Measurements from ENCODE around the gene ZSCAN1.

Gene ZSCAN1

DNA sequence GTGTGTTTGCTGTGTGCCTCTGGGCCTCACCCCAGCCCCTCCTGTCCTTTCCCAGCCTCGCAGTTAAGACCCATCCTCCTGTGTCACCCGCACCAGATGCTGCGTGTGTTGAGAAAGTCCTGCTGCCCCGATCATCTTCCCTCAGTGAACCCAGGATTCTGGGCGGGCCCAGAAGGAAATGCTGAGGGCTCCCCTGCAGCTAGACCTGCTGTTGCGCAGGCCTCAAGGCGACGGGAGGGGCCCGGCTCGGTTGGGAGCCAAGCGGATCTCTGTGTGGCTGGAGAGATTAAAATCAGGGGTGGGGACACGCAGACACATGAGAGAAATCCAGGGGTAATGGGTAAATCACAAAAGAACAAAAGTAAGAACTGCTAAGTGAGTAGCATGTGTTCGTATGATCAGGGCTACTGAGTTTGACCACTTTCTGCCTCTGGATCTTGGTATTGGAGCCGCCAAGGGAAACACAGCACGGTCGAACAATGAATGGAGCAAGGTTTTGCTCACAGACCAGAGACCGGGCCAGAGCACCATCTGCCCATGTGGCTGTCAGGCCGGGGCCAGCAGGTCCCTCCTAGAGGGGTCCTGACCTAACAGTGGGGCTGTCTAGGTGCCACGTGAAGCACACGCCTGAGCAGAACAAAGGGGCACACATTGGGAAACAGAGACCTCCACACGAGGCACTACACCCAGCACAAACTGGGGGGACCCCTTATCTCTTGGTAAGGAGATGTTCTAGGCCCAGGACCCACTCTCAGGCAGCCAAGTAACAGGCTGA, 7.1 kb downstream of the ZSCAN1 start:
- no peak for DNase-seq

DNA sequence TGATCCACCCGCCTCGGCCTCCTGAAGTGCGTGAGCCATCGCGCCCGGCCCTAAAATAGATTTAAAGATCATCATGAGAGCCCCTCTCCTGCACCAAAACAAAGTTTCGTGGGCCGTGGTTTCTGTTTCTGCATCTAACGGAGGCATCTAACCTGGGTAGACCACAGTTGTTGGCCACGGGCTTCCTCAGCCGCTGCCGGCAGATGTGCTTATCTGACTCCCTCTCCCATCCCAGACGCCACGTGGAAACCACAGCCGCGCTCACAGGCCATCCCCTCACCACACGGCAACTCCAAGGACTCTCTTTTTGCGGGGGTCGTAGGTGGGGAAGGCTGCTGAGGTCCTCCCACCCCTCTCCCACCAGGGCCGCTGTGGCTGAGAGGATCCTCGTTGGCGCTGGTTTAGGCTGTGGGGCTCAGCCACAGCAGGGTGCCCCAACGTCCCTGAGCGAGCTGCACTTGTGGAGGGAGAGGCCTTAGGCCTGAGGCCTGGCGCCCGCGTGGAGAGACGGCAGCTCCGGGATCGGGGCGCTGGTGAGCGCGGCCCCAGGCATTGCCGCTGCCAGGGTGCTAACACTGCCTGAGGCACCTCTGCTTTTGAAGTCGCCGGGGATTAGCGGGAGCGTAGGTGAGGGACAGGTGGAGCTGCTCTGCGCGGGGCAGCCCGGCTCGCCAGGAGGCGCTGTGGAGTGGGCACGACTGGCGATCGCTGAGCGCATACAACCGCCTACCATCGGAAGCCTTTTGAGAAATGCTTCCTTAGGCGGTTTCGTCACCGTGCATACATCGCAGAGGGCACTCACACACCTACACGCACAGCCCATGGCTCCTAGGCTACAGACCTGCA, 8.9 kb downstream of the ZSCAN1 start:
- DNase-seq: no peak

DNA sequence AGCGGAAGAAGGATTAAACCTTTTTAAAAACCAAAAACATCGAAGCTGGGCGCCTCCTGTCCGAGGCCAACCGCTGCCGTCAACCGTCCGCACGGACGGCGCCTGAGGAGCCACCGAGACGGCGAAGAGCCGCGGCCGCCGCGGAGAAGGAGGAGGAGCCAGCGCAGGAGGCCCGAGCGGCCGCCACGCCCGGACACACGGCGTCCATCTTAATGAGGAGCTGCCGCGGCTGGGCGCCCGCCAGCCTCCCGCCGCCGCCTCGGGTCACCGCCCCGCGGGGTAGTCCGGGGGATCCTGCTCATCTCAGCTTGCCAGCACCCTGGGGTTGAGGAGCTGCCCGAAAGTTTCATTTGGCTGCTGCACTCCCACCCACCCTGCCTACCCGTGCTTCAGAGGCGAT, 10.6 kb downstream of the ZSCAN1 start:
- DNase-seq: no peak

DNA sequence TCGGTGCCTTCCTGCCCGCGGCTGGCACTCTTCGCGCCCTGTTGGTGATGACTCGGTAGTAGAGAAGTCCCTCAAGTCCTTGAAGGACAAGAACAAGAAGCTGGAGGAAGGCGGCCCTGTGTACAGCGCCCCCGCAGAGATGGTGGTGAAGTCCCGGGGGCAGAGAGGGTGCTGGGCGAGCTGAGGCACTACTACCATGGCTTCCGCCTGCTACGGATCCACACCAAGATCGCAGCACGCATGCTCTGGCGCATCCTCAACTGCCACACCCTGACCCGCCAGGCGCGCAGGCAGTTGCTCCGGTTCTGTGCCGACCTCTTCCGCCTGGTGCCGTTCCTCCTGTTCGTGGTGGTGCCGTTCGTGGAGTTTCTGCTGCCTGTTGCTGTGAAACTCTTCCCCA, 11.1 kb downstream of the ZSCAN1 start:
- no peak for DNase-seq

DNA sequence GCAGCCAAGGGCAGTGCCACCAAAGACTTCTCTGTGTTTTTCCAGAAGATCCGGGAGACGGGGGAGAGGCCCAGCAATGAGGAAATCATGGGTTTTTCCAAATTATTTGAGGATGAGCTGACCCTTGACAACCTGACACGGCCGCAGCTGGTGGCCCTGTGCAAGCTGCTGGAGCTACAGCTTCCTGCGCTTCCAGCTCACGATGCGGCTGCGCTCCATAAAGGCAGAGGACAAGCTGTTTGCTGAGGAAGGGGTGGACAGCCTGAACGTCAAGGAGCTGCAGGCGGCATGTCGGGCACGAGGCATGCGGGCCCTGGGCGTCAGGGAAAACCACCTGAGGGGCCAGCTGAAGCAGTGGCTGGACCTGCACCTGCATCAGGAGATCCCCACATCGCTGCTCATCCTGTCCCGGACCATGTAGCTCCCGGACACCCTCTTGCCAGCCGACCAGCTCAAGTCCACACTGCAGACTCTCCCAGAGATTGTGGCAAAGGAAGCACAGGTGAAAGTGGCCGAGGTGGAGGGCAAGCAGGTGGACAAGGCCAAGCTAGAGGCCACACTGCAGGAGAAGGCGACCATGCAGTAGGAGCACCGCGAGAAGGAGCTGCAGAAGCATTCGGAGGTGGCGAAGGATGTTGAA, 11.7 kb downstream of the ZSCAN1 start:
- DNase-seq: no peak

DNA sequence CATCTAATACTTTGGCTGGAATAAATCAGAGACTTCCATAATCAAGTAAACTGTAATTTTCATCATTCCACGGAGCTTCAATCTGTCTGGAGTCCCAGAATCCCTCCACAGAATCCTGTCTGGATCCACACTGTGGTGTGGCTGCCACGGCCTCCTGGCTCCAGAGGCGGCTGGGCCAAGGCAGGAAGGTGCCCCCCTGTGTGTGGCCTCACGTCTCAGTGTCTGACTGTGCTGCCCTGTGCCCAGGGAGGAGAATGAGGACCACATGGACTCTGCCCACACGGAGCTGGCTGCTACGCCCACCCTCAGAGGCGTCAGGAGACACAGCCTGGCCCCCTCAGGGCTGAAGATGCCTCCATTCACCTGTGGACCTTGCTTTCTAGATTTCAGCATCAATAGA, 13.0 kb downstream of the ZSCAN1 start:
- DNase-seq: no peak

DNA sequence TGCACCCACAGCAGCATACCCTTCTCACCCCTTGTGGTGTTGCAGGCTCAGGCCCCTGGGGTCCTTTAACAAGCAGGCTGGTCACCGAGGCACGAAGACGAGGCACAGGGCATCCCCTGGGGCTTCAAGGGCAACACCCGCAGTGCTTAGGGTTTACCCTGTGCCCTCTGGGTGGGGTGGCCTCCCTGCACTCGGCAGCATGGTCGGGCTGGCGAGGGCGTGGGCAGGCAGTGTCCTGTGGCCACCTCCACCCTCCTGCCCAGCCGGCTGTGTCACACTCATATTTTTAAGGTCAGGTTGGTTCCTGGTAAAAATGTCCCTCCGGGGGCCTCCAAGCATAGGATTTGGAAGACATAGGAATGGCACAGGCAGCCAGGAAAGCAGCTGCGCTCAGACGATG, 13.8 kb downstream of the ZSCAN1 start:
- no peak for DNase-seq

DNA sequence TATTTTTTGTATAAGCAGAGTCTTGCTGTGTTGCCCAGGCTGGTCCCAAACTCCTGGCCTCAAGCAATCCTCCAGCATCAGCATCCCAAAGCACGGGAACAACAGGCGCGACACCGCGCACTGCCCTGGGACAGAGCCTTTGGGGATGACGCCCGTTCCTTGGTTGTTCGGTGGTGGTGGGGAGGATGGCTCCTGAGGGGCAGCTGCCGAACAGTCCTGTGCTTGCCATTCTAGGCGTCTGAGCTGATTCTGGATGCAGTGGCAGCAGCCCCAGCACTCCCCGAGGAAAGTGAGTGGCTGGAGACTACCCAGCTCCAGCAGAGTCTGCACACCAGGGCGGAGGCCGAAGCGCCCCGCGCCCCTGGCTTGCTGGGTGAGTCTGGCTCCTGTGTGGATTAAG, 18.4 kb downstream of the ZSCAN1 start:
- no peak for DNase-seq

DNA sequence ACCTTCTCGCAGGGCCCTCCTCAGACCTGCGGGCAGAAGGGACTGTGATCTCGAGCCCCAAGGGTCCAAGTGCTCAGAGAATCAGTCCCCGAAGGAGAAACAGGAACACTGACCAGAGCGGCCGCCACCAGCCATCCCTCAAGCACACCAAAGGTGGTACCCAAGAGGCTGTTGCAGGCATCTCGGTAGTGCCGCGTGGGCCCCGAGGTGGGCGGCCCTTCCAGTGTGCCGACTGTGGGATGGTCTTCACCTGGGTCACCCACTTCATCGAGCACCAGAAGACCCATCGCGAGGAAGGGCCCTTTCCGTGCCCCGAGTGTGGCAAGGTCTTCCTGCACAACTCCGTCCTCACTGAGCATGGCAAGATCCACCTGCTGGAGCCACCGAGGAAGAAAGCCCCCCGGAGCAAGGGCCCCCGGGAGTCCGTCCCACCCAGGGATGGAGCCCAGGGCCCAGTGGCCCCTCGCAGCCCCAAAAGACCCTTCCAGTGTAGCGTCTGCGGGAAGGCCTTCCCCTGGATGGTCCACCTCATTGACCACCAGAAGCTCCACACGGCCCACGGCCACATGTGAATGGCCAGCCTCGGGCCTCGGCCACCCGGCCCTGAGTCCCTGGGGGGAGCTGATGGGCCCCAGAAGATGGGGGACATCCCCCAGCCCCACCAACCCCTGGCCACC, 19.8 kb downstream of the ZSCAN1 start:
- no peak for DNase-seq

DNA sequence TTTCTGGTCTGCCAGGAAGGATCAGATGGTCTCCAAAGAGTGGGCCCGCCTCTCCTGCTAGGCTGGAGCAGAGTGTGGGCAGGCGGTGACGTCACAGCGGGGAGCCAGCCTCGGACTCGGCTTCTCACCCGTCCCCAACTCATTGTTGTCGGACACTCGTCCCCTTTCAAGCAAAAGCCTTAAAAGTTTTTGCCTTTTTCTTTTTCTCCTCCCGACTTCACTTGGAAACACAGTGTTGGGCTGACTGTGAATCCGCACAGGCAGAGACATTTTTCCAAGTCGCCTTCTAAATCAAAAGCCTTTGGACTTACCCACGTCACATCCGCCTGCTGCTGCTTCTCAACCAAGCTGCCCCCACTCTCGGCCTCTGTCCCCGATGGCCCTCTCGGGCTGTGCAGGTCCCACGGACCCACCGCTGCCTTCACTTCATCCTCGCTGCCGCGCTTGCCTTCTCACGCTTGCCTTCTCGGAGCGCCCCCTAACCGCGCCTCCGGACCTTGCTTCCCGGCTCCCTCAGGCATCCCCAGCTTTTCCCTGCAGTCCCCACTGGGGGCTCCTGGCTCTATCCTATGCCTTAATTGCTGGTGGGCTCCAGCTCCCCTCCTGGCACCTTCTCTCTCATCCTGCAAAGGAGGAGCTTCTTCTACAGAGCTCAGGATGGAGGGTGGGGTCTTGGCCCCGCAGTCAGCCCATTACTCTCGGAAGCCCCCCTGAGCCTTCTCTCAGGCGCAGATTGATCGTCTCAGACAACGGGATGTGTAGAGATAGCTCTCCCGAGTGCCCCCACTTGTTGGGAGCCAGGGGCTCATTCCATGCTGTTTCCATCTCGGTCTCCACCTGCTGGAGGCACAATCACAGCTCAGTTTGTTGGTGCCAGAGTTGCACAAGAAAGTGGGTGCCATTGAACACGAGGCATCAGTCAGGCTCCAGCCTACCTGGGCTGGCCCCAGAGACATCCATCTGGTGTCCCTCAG, 21.4 kb downstream of the ZSCAN1 start:
- DNase-seq: no peak

DNA sequence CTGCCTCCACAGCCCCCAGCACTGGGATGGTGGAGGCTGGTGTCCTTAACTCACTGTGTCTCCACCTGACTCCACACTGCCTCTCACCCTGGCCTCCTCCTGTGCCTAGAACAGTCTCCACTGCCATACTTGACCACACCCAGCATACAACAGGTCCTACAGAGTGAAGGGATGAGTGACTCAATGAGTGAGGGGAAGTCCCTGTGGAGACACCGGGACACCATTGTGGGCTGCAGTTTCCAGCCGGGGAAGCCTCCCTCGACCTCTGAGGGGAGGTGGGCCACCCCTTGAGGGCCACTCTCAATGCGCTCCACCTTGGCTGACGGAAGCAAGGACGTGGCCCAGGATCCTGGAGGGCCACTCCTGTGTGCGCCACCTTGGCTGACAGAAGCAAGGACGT, 22.4 kb downstream of the ZSCAN1 start:
- DNase-seq: no peak

DNA sequence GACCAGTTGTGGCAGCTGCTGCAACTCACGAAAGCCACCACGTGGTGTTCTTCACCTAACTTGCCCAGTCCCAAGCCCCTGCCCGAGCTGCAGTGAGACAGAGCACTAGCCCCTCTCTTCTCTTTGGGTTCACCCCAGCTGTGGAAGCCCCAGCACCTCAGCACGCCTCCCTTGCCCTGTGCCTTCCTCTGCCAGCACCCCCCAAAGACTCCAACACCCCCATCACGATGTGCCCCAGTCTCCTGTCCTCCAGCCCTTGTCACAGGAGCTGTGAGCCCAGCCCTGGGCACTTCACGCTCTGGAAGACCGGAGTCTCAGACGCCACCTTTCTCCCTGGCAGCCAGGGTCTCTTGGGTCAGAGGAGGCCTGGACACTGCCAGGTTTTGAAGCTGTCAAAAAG, 23.0 kb downstream of the ZSCAN1 start:
- no peak for DNase-seq

DNA sequence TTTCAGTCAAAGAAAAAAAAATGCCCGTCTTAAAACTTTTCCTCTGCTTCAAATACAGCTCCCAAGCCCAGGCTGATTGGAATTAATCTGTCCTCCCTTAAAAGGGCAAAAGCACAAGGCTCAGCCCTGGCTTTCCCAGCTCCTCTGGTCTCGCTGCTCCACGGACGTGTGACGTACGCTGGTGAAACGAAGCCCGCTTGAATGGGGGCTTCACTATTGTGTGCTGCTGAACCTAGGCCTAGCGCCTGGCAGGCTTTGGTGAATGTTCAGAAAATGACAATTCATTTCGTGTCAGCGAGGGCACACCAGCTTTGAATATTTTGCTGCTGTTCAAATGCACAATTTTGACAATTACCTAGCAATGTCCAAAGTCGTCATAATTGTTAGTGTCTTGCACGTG, 24.6 kb downstream of the ZSCAN1 start:
- no peak for DNase-seq

DNA sequence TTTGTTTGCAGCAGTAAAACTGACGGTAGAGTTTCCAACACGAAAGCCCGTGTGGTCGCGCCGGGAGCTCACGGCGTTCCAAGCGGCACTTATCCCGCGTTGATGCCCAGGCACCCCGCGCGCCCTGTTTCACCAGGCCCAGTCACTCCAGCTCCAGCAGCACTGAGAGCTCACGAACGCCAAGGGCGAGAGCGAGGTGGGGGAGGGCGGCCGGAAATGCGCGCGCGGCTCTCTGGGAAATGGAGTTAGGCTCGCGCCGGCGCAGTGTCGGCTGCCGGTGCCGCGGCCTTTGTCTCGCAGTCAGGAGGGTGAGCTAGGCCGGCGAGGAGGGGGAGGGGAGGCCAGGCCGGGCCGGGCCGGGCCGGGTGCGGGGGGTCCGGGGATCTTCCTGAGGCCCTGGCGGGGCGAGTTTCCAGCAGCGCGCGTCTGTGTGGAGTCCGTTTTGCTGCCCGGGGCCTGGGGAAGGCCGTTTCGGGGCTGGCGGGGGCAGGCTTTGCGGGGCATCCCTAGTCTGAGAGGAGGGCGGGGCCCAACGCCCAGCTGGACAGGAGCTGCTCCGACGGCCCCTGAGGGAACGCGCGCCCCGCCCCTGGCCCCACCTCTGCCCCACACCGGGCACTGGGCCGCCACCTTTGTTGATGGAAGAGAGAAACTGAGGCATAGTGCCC, 25.3 kb downstream of the ZSCAN1 start, which contains the start of gene ZNF135:
Gene ZNF135 (plus strand): TSS at position 280 of the 668 bp plus-strand sequence. CDS start 721 bp downstream, outside the sequence.
- DNase-seq: peak; percentile 80

DNA sequence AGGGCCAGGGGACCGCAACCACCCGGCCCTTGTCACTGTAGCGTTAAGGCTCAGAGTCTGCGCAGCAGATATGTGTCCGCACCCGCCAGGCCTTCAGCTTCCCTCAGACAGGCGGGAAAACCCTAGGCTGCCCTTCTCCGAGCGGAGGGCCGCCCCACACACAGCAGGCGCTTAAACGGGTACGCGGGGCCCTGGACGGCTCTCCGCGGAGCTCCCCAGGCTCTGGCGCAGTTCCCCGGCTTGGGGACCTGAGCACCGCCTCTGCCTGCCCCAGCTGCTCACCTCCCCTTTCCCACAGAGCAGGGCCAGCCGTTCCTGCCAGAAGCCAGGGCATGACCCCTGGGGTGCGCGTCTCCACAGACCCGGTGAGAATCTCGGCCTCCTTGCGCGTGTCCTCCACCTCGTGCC, 25.9 kb downstream of the ZSCAN1 start:
- DNase-seq: no peak

DNA sequence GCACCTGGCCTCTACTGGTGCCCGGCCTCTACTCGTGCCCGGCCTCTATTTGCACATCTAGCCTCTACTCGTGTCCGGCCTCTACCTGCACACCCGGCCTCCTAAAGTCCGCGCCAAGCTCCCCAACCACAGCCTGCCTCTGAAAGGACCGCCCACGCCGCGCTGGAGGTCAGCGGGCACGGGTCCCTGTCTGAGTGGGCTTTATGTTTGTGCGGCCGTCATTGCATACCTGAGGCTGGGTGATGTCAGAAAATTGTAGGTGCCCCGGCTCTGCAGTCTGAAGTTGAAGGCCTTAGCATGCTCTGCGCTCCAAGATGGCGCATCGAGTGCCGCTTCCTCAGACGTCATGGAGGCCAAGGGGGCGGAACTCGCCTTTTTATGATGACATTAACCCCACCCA, 26.4 kb downstream of the ZSCAN1 start:
- no peak for DNase-seq

DNA sequence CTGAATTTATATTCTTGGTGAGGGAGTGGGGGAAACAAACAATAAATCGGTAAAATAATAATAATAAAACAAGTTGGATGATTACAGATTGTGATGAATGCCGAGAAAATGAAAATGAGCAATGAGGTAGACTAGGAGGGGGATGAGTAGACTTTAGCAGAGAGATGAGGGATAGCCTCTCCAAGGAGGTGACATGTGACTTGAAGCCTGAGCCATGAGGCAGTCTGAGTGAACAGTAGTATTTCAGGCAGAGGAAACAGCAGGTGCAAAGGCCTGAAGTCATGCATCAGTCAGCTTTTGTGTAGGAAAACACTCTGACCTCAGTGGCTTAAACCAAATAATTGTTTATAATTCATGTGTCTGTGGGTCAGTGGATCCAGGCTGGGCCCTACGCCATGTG, 29.9 kb downstream of the ZSCAN1 start:
- no peak for DNase-seq

DNA sequence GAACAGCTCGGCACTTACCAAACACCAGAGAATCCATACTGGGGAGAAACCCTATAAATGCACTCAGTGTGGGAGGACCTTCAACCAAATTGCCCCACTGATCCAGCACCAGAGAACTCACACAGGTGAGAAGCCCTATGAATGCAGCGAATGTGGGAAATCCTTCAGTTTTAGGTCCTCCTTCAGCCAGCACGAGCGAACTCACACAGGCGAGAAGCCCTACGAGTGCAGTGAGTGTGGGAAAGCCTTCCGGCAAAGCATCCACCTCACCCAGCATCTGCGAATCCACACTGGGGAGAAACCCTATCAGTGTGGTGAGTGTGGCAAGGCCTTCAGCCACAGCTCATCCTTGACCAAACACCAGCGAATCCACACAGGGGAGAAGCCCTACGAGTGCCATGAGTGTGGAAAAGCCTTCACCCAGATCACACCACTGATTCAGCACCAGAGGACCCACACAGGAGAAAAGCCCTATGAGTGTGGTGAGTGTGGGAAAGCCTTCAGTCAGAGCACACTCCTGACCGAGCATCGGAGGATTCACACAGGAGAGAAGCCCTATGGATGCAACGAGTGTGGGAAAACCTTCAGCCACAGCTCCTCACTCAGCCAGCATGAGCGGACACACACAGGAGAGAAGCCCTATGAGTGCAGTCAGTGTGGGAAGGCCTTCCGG, 33.6 kb downstream of the ZSCAN1 start:
- no peak for DNase-seq

DNA sequence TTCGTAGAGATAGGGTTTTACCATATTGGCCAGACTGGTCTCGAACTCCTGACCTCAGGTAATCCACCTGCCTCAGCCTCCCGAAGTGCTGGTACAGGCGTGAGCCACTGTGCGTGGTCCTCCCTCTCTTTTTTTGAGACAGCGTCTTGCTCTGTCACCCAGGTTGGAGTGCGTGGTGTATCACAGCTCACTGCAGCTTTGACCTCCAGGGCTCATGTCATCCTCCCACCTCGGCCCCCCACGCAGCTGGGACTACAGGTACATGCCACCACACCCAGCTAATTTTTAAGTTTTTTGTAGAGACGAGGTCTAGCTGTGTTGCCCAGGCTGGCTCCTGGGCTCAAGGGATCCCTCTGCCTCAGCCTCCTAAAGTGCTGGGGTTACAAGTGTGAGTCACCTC, 46.0 kb downstream of the ZSCAN1 start:
- no peak for DNase-seq

DNA sequence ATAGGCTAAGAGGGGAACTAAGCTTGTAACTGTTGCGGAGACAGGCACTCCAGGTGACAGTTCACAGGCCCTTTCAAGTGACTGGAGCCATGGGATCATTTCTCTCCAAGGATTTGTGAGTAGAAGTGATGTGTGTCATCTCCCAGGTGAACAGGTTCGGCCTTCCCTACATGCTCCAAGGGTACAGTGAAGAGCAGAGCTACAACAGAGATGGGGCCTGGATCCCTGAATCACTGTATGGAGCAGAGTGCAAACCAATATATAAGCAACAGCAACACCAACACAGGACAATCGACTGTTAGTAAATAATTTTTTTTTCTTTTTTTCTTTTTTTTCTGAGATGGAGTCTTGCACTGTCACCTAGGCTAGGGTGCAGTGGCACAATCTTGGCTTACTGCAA, 49.2 kb downstream of the ZSCAN1 start:
- no peak for DNase-seq
